GM19193 (cell line): Measurements from ENCODE around the gene ZNF45.

Experiments
- POLR2A ChIP-seq: IDR thresholded peaks from 4 replicates; pipeline ENCODE4 v1.6.1; 2011; ENCODE audit not compliant: insufficient read depth, insufficient read length; ENCODE audit errors: extremely low read depth

ZNF45 gene

GRCh38 chr19:43928820-43929219, 6.3 kb downstream of the ZNF45 start:
- no peak for TF ChIP-seq POLR2A

- no peak for TF ChIP-seq POLR2A
These were observed 11.2 kb downstream of the ZNF45 start for GRCh38 chr19:43923875-43924274.

- no peak for TF ChIP-seq POLR2A
These were observed 21.0 kb downstream of the ZNF45 start for GRCh38 chr19:43914051-43914450.

- no peak for TF ChIP-seq POLR2A
These were observed 21.7 kb downstream of the ZNF45 start for GRCh38 chr19:43913383-43913782.

GRCh38 chr19:43910884-43911283, 24.2 kb downstream of the ZNF45 start:
- no peak for TF ChIP-seq POLR2A

- no peak for TF ChIP-seq POLR2A
These were observed 26.4 kb downstream of the ZNF45 start for GRCh38 chr19:43908659-43909058.

- no peak for TF ChIP-seq POLR2A
These were observed 28.3 kb downstream of the ZNF45 start for GRCh38 chr19:43906774-43907173.

- TF ChIP-seq POLR2A, result no peak
These were observed 29.2 kb downstream of the ZNF45 start for GRCh38 chr19:43905897-43906296.

GRCh38 chr19:43902399-43902798, 32.7 kb downstream of the ZNF45 start:
- TF ChIP-seq POLR2A, result no peak

GRCh38 chr19:43901395-43902390, 33.4 kb downstream of the ZNF45 start:
- no peak for TF ChIP-seq POLR2A

- TF ChIP-seq POLR2A, result no peak
These were observed 39.3 kb downstream of the ZNF45 start for GRCh38 chr19:43895727-43896308.

GRCh38 chr19:43883864-43884263, 51.2 kb downstream of the ZNF45 start, which contains the start of gene ZNF404:
TSS of gene ZNF404 (minus strand) at chr19:43883964.
- TF ChIP-seq POLR2A, result no peak

- TF ChIP-seq POLR2A, result no peak
These were observed 54.6 kb downstream of the ZNF45 start for GRCh38 chr19:43880483-43880882.

GRCh38 chr19:43872547-43873336, 62.3 kb downstream of the ZNF45 start:
- TF ChIP-seq POLR2A, result no peak
